Activated T-cell treated with anti-CD3 and anti-CD28 coated beads, Interleukin-2, amount 50 U/mL, for 4 hours (primary cell): Measurements from ENCODE around the gene CCSER1. TPM values are rescaled to one million over a fixed set of nuclear protein-coding genes. Genes with fewer than 3 reads are reported as not detected.

ENCODE experiments used
- ATAC-seq, 2 donors: fragments of 200-7000 bp; cut with Tn5 transposase; one replicate each; pipeline ENCODE4 v1.10.0; 2021
- DNase-seq: peaks from one replicate; pipeline ENCODE4 v3.0.0-alpha.2; 2020
- H3K27me3 Mint-ChIP-seq: one replicate; pipeline ENCODE4 v1.8.0; 2021; ENCODE audit warnings: low read depth, mixed read lengths
- H3K36me3 Mint-ChIP-seq: one replicate; pipeline ENCODE4 v1.8.0; 2022; ENCODE audit warnings: mixed read lengths; ENCODE audit not compliant: insufficient read depth
- H3K4me1 Mint-ChIP-seq: one replicate; pipeline ENCODE4 v1.8.0; 2021; ENCODE audit warnings: low read depth, mixed read lengths
- H3K4me3 Mint-ChIP-seq: one replicate; pipeline ENCODE4 v1.8.0; 2021; ENCODE audit warnings: mild to moderate bottlenecking, moderate library complexity, mixed read lengths
- H3K9me3 Mint-ChIP-seq: one replicate; pipeline ENCODE4 v1.8.0; 2021; ENCODE audit warnings: mixed read lengths
- total RNA-seq, 3 donors: library from RNA; stranded (reverse); gene quantifications; one replicate each; pipeline ENCODE4 v1.2.1, GENCODE V29; 2021

Gene CCSER1
- total RNA-seq = under 1 TPM in 2 of 3 donors, not detected in 1; 0.10 to 0.16 TPM

DNA sequence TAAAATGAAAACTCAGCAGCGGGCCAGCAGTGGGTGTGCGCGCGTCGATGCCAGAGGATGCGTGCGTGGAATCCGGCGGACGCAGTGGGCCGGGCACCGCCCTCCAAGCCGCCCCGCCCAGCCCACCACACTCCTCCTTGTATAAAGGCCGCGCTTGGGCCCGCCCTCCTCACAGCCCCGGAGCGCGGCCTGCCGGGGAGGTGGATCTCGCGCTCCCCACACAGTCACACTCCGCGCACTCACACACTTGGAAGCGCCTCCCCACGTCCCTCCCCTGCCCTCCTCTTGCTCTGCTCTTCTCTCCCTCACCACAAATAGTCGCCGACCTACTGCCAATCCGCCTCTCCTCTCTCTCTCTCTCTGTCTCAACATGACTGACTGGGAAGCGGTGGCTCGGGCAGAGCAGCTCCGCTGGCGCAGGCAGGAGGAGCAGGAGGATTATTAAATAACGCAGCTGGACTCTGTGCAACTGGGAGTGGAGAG, at the start of gene CCSER1:
TSS of gene CCSER1 (plus strand) at position 172 of the 483 bp plus-strand sequence.
- Mint-ChIP-seq H3K4me1 (peaks cover 17% of the 10 kb centered on the region), H3K9me3 (no peaks in the 10 kb centered on the region), H3K4me3 (peak within 1 kb of the TSS; percentile 82)

GRCh38 chr4:90078440-90078839, 48.8 kb upstream of the CCSER1 start:
- no peaks in the 10 kb centered on the region for H3K9me3 Mint-ChIP-seq
- H3K4me3 Mint-ChIP-seq = no peak overlapping the region
- H3K4me1 Mint-ChIP-seq = no peaks in the 10 kb centered on the region
- peaks cover 6% of the 10 kb centered on the region for H3K27me3 Mint-ChIP-seq
- ATAC-seq = no peak
- H3K36me3 Mint-ChIP-seq = no peaks in the 10 kb centered on the region
- no peak for DNase-seq

More for the DNA sequence above, at the start of gene CCSER1:
- no peaks in the 10 kb centered on the region for H3K36me3 Mint-ChIP-seq
- DNase-seq (peak; percentile 12), ATAC-seq (peak; percentile 77 to 82)
- H3K27me3 Mint-ChIP-seq = peaks cover 34% of the 10 kb centered on the region

GRCh38 chr4:90080116-90080515, 47.1 kb upstream of the CCSER1 start:
- H3K27me3 Mint-ChIP-seq = peaks cover 2% of the 10 kb centered on the region
- DNase-seq = no peak
- no peak for ATAC-seq
- H3K9me3 Mint-ChIP-seq = no peaks in the 10 kb centered on the region
- no peak overlapping the region for H3K4me3 Mint-ChIP-seq
- H3K4me1 Mint-ChIP-seq = no peaks in the 10 kb centered on the region
- no peaks in the 10 kb centered on the region for H3K36me3 Mint-ChIP-seq

- Mint-ChIP-seq H3K36me3 (no peaks in the 10 kb centered on the region), H3K4me1 (no peaks in the 10 kb centered on the region), H3K4me3 (no peak overlapping the region), H3K9me3 (no peaks in the 10 kb centered on the region), H3K27me3 (no peaks in the 10 kb centered on the region)
- ATAC-seq (no peak), DNase-seq (no peak)
Observed at GRCh38 chr4:90081432-90082144, 45.6 kb upstream of the CCSER1 start.

GRCh38 chr4:90082449-90082848, 44.7 kb upstream of the CCSER1 start:
- H3K27me3 Mint-ChIP-seq = no peaks in the 10 kb centered on the region
- no peak overlapping the region for H3K4me3 Mint-ChIP-seq
- DNase-seq (no peak), ATAC-seq (no peak)
- H3K9me3 Mint-ChIP-seq = no peaks in the 10 kb centered on the region
- H3K4me1 Mint-ChIP-seq = no peaks in the 10 kb centered on the region
- H3K36me3 Mint-ChIP-seq = no peaks in the 10 kb centered on the region

GRCh38 chr4:90084277-90084966, 42.8 kb upstream of the CCSER1 start:
- Mint-ChIP-seq H3K9me3 (no peaks in the 10 kb centered on the region), H3K27me3 (no peaks in the 10 kb centered on the region), H3K4me3 (no peak overlapping the region), H3K36me3 (no peaks in the 10 kb centered on the region), H3K4me1 (no peaks in the 10 kb centered on the region)
- ATAC-seq = no peak
- no peak for DNase-seq

- ATAC-seq = no peak
- no peaks in the 10 kb centered on the region for H3K36me3 Mint-ChIP-seq
- DNase-seq = no peak
- H3K9me3 Mint-ChIP-seq = no peaks in the 10 kb centered on the region
- no peak overlapping the region for H3K4me3 Mint-ChIP-seq
- H3K27me3 Mint-ChIP-seq = no peaks in the 10 kb centered on the region
- no peaks in the 10 kb centered on the region for H3K4me1 Mint-ChIP-seq
Observed at GRCh38 chr4:90084967-90085295, 42.3 kb upstream of the CCSER1 start.

DNA sequence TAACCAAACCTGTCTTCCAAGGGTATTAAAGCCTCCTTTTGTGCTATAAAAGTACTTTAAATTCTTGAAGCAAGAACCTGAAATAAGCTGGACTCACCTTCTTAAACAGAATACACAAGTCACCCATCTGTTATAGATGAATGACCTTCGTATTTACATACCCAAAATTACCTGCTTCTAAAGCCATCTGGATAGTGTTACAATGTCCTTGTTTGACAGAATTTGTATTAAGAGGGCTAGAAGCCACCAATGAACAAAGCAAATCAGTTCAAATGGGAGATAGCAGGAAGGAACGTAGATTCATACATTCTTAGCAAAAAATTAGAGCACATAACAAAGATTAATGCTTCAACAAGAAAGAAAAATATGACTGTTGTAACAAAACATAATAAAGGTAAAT, 33.7 kb upstream of the CCSER1 start:
- no peak for DNase-seq

DNA sequence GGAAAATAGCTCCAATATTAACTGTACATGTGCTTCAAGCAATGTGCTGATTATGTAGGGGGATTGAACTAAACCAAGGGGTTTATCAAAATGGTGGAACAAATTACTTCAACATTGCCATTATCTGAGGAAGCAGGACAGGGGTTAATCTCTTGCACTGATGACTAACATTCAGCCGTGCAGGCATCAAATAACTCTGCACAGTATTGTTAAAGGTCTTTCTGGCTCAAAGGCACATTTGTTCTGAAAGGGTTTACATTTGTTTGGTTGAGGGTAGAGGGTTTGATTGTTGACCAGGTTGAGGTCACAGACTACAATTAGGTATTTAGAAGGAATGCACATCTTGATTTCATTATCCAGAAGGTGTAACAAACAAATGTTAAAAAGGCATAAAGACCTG, 32.2 kb upstream of the CCSER1 start:
- Mint-ChIP-seq H3K4me3 (no peak overlapping the region), H3K27me3 (peaks cover 7% of the 10 kb centered on the region), H3K36me3 (no peaks in the 10 kb centered on the region), H3K4me1 (no peaks in the 10 kb centered on the region), H3K9me3 (no peaks in the 10 kb centered on the region)
- no peak for DNase-seq
- no peak for ATAC-seq

More for the DNA sequence above, 33.7 kb upstream of the CCSER1 start:
- Mint-ChIP-seq H3K9me3 (no peaks in the 10 kb centered on the region), H3K27me3 (peaks cover 7% of the 10 kb centered on the region), H3K4me1 (no peaks in the 10 kb centered on the region), H3K4me3 (no peak overlapping the region), H3K36me3 (no peaks in the 10 kb centered on the region)
- ATAC-seq = no peak

DNA sequence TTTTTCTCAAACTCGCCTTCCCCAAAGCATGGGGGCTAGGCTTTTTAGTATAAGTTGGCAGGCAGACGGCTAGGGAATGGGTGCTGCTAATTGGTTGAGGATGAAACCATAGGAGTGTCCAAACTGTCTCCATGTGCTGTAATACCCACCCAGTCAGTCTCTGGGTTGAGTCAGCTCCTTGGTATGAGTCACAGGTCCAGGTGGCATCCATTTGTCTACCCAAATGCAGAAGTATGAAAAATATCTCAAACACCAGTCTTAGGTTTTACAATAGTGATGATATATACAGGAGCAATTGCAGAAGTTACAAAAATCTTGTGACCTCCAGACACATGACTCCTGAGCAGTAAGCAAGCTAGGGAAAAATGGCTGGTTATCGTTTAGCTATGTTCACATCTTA, 27.4 kb upstream of the CCSER1 start:
- Mint-ChIP-seq H3K4me3 (no peak overlapping the region), H3K4me1 (no peaks in the 10 kb centered on the region), H3K27me3 (peaks cover 6% of the 10 kb centered on the region), H3K36me3 (no peaks in the 10 kb centered on the region), H3K9me3 (no peaks in the 10 kb centered on the region)
- ATAC-seq (no peak), DNase-seq (no peak)

- H3K4me3 Mint-ChIP-seq = no peak overlapping the region
- DNase-seq (no peak), ATAC-seq (no peak)
- H3K4me1 Mint-ChIP-seq = no peaks in the 10 kb centered on the region
- no peaks in the 10 kb centered on the region for H3K36me3 Mint-ChIP-seq
- H3K27me3 Mint-ChIP-seq = peaks cover 1% of the 10 kb centered on the region
- no peaks in the 10 kb centered on the region for H3K9me3 Mint-ChIP-seq
Observed at GRCh38 chr4:90103991-90104390, 23.2 kb upstream of the CCSER1 start.

- no peaks in the 10 kb centered on the region for H3K36me3 Mint-ChIP-seq
- peaks cover 1% of the 10 kb centered on the region for H3K27me3 Mint-ChIP-seq
- DNase-seq (no peak), ATAC-seq (no peak)
- H3K9me3 Mint-ChIP-seq = no peaks in the 10 kb centered on the region
- H3K4me3 Mint-ChIP-seq = no peak overlapping the region
- no peaks in the 10 kb centered on the region for H3K4me1 Mint-ChIP-seq
Observed at GRCh38 chr4:90105274-90105673, 21.9 kb upstream of the CCSER1 start.

GRCh38 chr4:90112715-90113114, 14.5 kb upstream of the CCSER1 start:
- ATAC-seq = no peak
- H3K4me3 Mint-ChIP-seq = no peak overlapping the region
- no peaks in the 10 kb centered on the region for H3K27me3 Mint-ChIP-seq
- no peaks in the 10 kb centered on the region for H3K4me1 Mint-ChIP-seq
- no peaks in the 10 kb centered on the region for H3K9me3 Mint-ChIP-seq
- H3K36me3 Mint-ChIP-seq = no peaks in the 10 kb centered on the region
- no peak for DNase-seq

GRCh38 chr4:90113881-90114457, 13.2 kb upstream of the CCSER1 start:
- H3K4me1 Mint-ChIP-seq = no peaks in the 10 kb centered on the region
- no peaks in the 10 kb centered on the region for H3K27me3 Mint-ChIP-seq
- no peaks in the 10 kb centered on the region for H3K36me3 Mint-ChIP-seq
- H3K4me3 Mint-ChIP-seq = no peak overlapping the region
- ATAC-seq (no peak), DNase-seq (no peak)
- no peaks in the 10 kb centered on the region for H3K9me3 Mint-ChIP-seq
